MM.1S (cell line): ENCODE data around the gene HSF2BP.

Experiments
- DNase-seq: peaks from one replicate; pipeline ENCODE4 v3.0.0-alpha.2; 2015
- H2AFZ ChIP-seq: fragments of 300-600 bp; sonication (generic); 2 replicates; pipeline ENCODE4 v1.6.0; 2016; ENCODE audit warnings: antibody characterized with exemption, low read length
- H3F3A ChIP-seq: fragments of 300-600 bp; sonication (generic); 2 replicates; pipeline ENCODE4 v1.6.1; 2016; ENCODE audit warnings: mild to moderate bottlenecking, antibody characterized with exemption, low read length, moderate library complexity, mixed read lengths; ENCODE audit not compliant: insufficient read depth
- H3K27ac ChIP-seq: fragments of 300-600 bp; sonication (generic); 2 replicates; pipeline ENCODE4 v1.5.1; 2016; ENCODE audit warnings: mild to moderate bottlenecking, low read length
- H3K27me3 ChIP-seq: fragments of 300-600 bp; sonication (generic); replicated peaks from 2 replicates; pipeline ENCODE4 v1.6.0; 2016; ENCODE audit warnings: low read length; ENCODE audit not compliant: insufficient read depth
- H3K36me3 ChIP-seq: fragments of 300-600 bp; sonication (generic); replicated peaks from 2 replicates; pipeline ENCODE4 v1.6.1; 2016; ENCODE audit warnings: mild to moderate bottlenecking, low read length, mixed read lengths; ENCODE audit not compliant: insufficient read depth
- H3K4me1 ChIP-seq: fragments of 300-600 bp; sonication (generic); 2 replicates; pipeline ENCODE4 v1.6.1; 2016; ENCODE audit warnings: low read length, mixed read lengths
- H3K4me2 ChIP-seq: fragments of 300-600 bp; sonication (generic); 2 replicates; pipeline ENCODE4 v1.6.0; 2016; ENCODE audit warnings: low read depth, low read length
- H3K4me3 ChIP-seq: fragments of 300-600 bp; sonication (generic); 2 replicates; pipeline ENCODE4 v1.5.1; 2016; ENCODE audit warnings: low read length, mixed read lengths
- H3K79me2 ChIP-seq: fragments of 300-600 bp; sonication (generic); 2 replicates; pipeline ENCODE4 v1.6.1; 2016; ENCODE audit warnings: mixed run types, low read length, mixed read lengths
- H3K9ac ChIP-seq: fragments of 300-600 bp; sonication (generic); 2 replicates; pipeline ENCODE4 v1.6.1; 2016; ENCODE audit warnings: low read length, mixed read lengths
- H3K9me2 ChIP-seq: fragments of 300-600 bp; sonication (generic); replicated peaks from 2 replicates; pipeline ENCODE4 v1.6.1; 2016; ENCODE audit warnings: mild to moderate bottlenecking, low read length, mixed read lengths; ENCODE audit not compliant: insufficient read depth
- H3K9me3 ChIP-seq: fragments of 300-600 bp; sonication (generic); replicated peaks from 2 replicates; pipeline ENCODE4 v1.6.1; 2016; ENCODE audit warnings: mild to moderate bottlenecking, low read length, mixed read lengths; ENCODE audit not compliant: insufficient read depth
- H4K20me1 ChIP-seq: fragments of 300-600 bp; sonication (generic); 2 replicates; pipeline ENCODE4 v1.6.1; 2016; ENCODE audit warnings: mild to moderate bottlenecking, low read length, moderate library complexity, mixed read lengths; ENCODE audit not compliant: insufficient read depth
- CTCF ChIP-seq: fragments of 300-600 bp; sonication (generic); IDR thresholded peaks from 2 replicates; pipeline ENCODE4 v1.5.1; 2016; ENCODE audit warnings: antibody characterized with exemption, low read length, mixed read lengths
- EZH2 ChIP-seq: fragments of 300-600 bp; sonication (generic); optimal IDR thresholded peaks from 2 replicates; pipeline ENCODE3; 2017; ENCODE audit warnings: low read depth, mild to moderate bottlenecking, antibody characterized with exemption, low read length, mixed read lengths
- EZH2phosphoT487 ChIP-seq: fragments of 300-600 bp; sonication (generic); IDR thresholded peaks from 2 replicates; pipeline ENCODE4 v1.6.1; 2018; ENCODE audit warnings: antibody characterized with exemption, low read length

Gene HSF2BP

GRCh38 chr21:43689556-43690337, 30.5 kb upstream of the HSF2BP start:
- peaks cover 22% of the 10 kb centered on the region for H3K36me3 ChIP-seq
- H3K27me3 ChIP-seq: no peaks in the 10 kb centered on the region
- DNase-seq: no peak
- H3K9me3 ChIP-seq: no peaks in the 10 kb centered on the region
- no peak overlapping the region for H3K9ac ChIP-seq
- no peak overlapping the region for H3K4me3 ChIP-seq
- no peaks in the 10 kb centered on the region for H3K79me2 ChIP-seq
- no peak overlapping the region for H3K27ac ChIP-seq
- no peaks in the 10 kb centered on the region for H4K20me1 ChIP-seq
- no peaks in the 10 kb centered on the region for H3K9me2 ChIP-seq
- no peak overlapping the region for H3K4me2 ChIP-seq
- H3F3A ChIP-seq: no peaks in the 10 kb centered on the region
- no peaks in the 10 kb centered on the region for H3K4me1 ChIP-seq
- H2AFZ ChIP-seq: no peak overlapping the region
- TF ChIP-seq EZH2: no peak
- no peak for TF ChIP-seq EZH2phosphoT487
- TF ChIP-seq CTCF: no peak

- peaks cover 27% of the 10 kb centered on the region for H3K36me3 ChIP-seq
- TF ChIP-seq CTCF: no peak
- TF ChIP-seq EZH2phosphoT487: no peak
- TF ChIP-seq EZH2: no peak
- no peaks in the 10 kb centered on the region for H4K20me1 ChIP-seq
- no peak overlapping the region for H3K4me3 ChIP-seq
- no peak overlapping the region for H2AFZ ChIP-seq
- H3K27me3 ChIP-seq: no peaks in the 10 kb centered on the region
- H3K4me2 ChIP-seq: no peak overlapping the region
- H3F3A ChIP-seq: no peaks in the 10 kb centered on the region
- H3K79me2 ChIP-seq: no peaks in the 10 kb centered on the region
- H3K27ac ChIP-seq: no peak overlapping the region
- no peaks in the 10 kb centered on the region for H3K9me2 ChIP-seq
- H3K9me3 ChIP-seq: no peaks in the 10 kb centered on the region
- DNase-seq: no peak
- no peak overlapping the region for H3K9ac ChIP-seq
- no peaks in the 10 kb centered on the region for H3K4me1 ChIP-seq
Observed at GRCh38 chr21:43688906-43689305, 29.6 kb upstream of the HSF2BP start.

DNA sequence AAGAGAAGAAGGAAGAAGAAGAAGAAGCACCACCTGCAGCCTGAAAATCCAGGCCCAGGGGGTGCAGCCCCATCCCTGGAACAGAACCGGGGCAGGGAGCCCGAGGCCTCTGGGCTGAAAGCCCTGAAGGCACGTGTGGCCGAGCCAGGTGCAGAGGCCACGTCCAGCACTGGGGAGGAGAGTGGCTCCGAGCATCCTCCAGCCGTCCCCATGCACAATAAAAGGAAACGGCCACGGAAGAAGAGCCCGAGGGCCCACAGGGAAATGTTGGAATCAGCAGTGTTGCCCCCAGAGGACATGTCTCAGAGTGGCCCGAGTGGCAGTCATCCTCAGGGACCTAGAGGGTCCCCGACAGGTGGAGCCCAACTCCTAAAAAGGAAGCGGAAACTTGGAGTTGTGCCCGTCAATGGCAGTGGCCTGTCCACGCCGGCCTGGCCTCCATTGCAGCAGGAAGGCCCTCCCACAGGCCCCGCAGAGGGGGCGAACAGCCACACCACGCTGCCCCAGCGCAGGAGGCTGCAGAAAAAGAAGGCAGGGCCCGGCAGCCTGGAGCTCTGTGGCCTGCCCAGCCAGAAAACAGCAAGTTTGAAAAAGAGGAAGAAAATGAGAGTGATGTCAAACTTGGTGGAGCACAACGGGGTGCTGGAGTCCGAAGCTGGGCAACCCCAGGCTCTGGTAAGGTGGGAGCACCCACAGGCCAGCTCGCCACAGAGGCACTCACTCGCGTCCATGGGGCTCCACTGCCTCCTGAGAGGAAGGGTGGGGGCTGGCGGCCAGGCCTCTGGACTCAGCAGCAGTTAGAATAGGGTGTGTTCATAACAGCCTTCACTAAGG, 28.5 kb upstream of the HSF2BP start:
- H3F3A ChIP-seq: no peaks in the 10 kb centered on the region
- H3K4me2 ChIP-seq: no peak overlapping the region
- H3K27me3 ChIP-seq: no peaks in the 10 kb centered on the region
- no peak overlapping the region for H3K4me3 ChIP-seq
- no peaks in the 10 kb centered on the region for H3K9me2 ChIP-seq
- H3K79me2 ChIP-seq: no peaks in the 10 kb centered on the region
- no peak overlapping the region for H3K27ac ChIP-seq
- H3K36me3 ChIP-seq: peaks cover 26% of the 10 kb centered on the region
- H2AFZ ChIP-seq: no peak overlapping the region
- TF ChIP-seq CTCF (no peak), EZH2phosphoT487 (no peak), EZH2 (no peak)
- H3K9ac ChIP-seq: no peak overlapping the region
- no peak for DNase-seq
- H4K20me1 ChIP-seq: no peaks in the 10 kb centered on the region
- no peaks in the 10 kb centered on the region for H3K9me3 ChIP-seq
- H3K4me1 ChIP-seq: no peaks in the 10 kb centered on the region
